NCI-H510A (cell line): ENCODE results near the gene SPATA20.

Experiments
- DNase-seq: peaks from one replicate; lab custom pipeline; 2025; lab: John Stamatoyannopoulos, UW

SPATA20 gene

GRCh38 chr17:50601823-50602375 lies 54.9 kb downstream of the SPATA20 start:
- no peak for DNase-seq

GRCh38 chr17:50602836-50603235 lies 55.9 kb downstream of the SPATA20 start:
- DNase-seq: no peak

GRCh38 chr17:50603340-50603739 lies 56.4 kb downstream of the SPATA20 start:
- peak; percentile 93 for DNase-seq

GRCh38 chr17:50604513-50604912 lies 57.5 kb downstream of the SPATA20 start:
- no peak for DNase-seq

GRCh38 chr17:50605429-50605828 lies 58.5 kb downstream of the SPATA20 start:
- no peak for DNase-seq
